Thyroid gland (tissue), 4 donors: ENCODE measurements around the gene LETM1. TPM values are rescaled to one million over a fixed set of nuclear protein-coding genes. Genes with fewer than 3 reads are reported as not detected.

ENCODE experiments used
- DNase-seq, 2 donors: peaks; one replicate each; pipeline ENCODE4 v3.0.0-alpha.2; 2019
- H3K27ac ChIP-seq, 3 donors: fragments of 200-600 bp; sonication (generic); 1 replicate in 2 of 3; 2 replicates in 1 of 3; pipeline ENCODE4 v1.5.1; 2016 to 2019; ENCODE audit warnings: mild to moderate bottlenecking in 1 of 3, moderate library complexity in 1 of 3
- H3K27me3 ChIP-seq: fragments of 200-600 bp; sonication (generic); one replicate; pipeline ENCODE4 v1.5.1; 2019
- H3K36me3 ChIP-seq, 2 donors: fragments of 200-600 bp; sonication (generic); one replicate each; pipeline ENCODE4 v1.5.1; 2016 to 2019
- H3K4me1 ChIP-seq, 2 donors: fragments of 200-600 bp; sonication (generic); one replicate each; pipeline ENCODE4 v1.5.1; 2017 to 2019
- H3K4me3 ChIP-seq, 3 donors: fragments of 200-600 bp; sonication (generic); replicated peaks in 1 of 3; 1 replicate in 2 of 3; 2 replicates in 1 of 3; pipeline ENCODE4 v1.5.1; 2016; ENCODE audit warnings: mild to moderate bottlenecking in 1 of 3
- H3K9me3 ChIP-seq: fragments of 200-600 bp; sonication (generic); one replicate; pipeline ENCODE4 v1.5.1; 2017
- POLR2A ChIP-seq, 2 donors: fragments of 450-650 bp; IDR thresholded peaks; one replicate each; pipeline ENCODE4 v1.6.1; 2017; ENCODE audit warnings: antibody characterized with exemption in 2 of 2, mild to moderate bottlenecking in 2 of 2, moderate library complexity in 1 of 2
- WGBS, 2 donors: methylation state at CpG; one replicate each; pipeline ENCODE4 v1.1.5; 2017; 5-methylcytosine and 5-hydroxymethylcytosine counted together
- intact Hi-C: fragments of 100-400 bp; cut with DNase I; formaldehyde crosslinking; loops from one replicate; pipeline ENCODE4 v1.15.1; 2023
- total RNA-seq, 4 donors: library from RNA; depleted of rRNA; stranded (reverse); fragments of >200 nt; gene quantifications; one replicate each; pipeline ENCODE4 v1.2.3, GENCODE V29; 2016
- TF ChIP-seq, protein P1 (sequence below), 6 experiments: fragments of 200-600 bp in 3 of 6; fragments of 450-650 bp in 3 of 6; sonication (generic) in 3 of 6; IDR thresholded peaks; one replicate each; pipeline ENCODE4 v1.5.1; 2016 to 2019; ENCODE audit warnings: antibody characterized with exemption in 6 of 6, mild to moderate bottlenecking in 2 of 6, inconsistent platforms in 1 of 6, moderate library complexity in 1 of 6

LETM1 gene
- total RNA-seq, 4 donors from 2014 or later = 30.1 to 58.4 (median 49.0) TPM

- H3K27me3 ChIP-seq = no peaks in the 10 kb centered on the region
- TF ChIP-seq, protein P1, sequence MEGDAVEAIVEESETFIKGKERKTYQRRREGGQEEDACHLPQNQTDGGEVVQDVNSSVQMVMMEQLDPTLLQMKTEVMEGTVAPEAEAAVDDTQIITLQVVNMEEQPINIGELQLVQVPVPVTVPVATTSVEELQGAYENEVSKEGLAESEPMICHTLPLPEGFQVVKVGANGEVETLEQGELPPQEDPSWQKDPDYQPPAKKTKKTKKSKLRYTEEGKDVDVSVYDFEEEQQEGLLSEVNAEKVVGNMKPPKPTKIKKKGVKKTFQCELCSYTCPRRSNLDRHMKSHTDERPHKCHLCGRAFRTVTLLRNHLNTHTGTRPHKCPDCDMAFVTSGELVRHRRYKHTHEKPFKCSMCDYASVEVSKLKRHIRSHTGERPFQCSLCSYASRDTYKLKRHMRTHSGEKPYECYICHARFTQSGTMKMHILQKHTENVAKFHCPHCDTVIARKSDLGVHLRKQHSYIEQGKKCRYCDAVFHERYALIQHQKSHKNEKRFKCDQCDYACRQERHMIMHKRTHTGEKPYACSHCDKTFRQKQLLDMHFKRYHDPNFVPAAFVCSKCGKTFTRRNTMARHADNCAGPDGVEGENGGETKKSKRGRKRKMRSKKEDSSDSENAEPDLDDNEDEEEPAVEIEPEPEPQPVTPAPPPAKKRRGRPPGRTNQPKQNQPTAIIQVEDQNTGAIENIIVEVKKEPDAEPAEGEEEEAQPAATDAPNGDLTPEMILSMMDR (IDR thresholded peaks at IDR 0.05) = no peak
- no peak for TF ChIP-seq POLR2A (IDR thresholded peaks at IDR 0.05)
- H3K9me3 ChIP-seq = no peaks in the 10 kb centered on the region
- H3K36me3 ChIP-seq = peaks cover 20% of the 10 kb centered on the region in 2 donors
- 97 to 98% methylated on average over 5 to 7 of the region's 8 CpGs for WGBS, 2 donors
- no peak for DNase-seq
- H3K4me3 ChIP-seq = no peak overlapping the region
- intact Hi-C loops = no loop called here
- H3K4me1 ChIP-seq = peaks cover 26 to 31% of the 10 kb centered on the region in 2 donors
- H3K27ac ChIP-seq = no peak overlapping the region
Measured at GRCh38 chr4:1831331-1831730, 24.6 kb downstream of the LETM1 start.

- Histone ChIP-seq H3K27me3 (no peaks in the 10 kb centered on the region), H3K27ac (no peak overlapping the region), H3K9me3 (no peaks in the 10 kb centered on the region), H3K4me1 (peaks cover 26% of the 10 kb centered on the region in 2 donors), H3K36me3 (peaks cover 20% of the 10 kb centered on the region in 2 donors), H3K4me3 (no peak overlapping the region)
- 91 to 93% methylated on average over 8 of the region's 8 CpGs for WGBS, 2 donors
- no peak for TF ChIP-seq POLR2A (IDR thresholded peaks at IDR 0.05)
- TF ChIP-seq, protein P1 (IDR thresholded peaks at IDR 0.05) = no peak
- no peak for DNase-seq
- intact Hi-C loops = no loop called here
Measured at GRCh38 chr4:1830642-1831228, 25.2 kb downstream of the LETM1 start.

DNA sequence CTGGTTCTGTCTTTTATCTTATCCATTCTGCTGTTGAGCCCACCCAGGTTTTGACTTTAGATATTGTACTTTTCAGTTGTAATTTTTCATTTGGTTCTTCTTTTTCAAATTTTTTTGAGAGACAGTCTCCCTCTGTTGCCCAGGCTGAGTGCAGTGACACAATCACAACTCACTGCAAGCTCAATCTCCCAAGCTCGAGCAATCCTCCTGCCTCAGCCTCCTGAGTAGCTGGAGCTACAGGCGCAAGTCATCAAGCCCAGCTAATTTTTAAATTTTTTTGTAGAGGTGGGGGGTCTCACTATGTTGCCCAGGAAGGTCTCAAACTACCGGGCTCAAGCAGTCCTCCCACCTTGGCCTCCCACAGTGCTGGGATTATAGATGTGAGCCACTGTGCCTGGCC lies 25.7 kb downstream of the LETM1 start:
- H3K27me3 ChIP-seq = no peaks in the 10 kb centered on the region
- intact Hi-C loops = no loop called here
- H3K27ac ChIP-seq = no peak overlapping the region
- H3K9me3 ChIP-seq = no peaks in the 10 kb centered on the region
- peaks cover 21% of the 10 kb centered on the region in 2 donors for H3K4me1 ChIP-seq
- H3K36me3 ChIP-seq = peaks cover 23% of the 10 kb centered on the region in 2 donors
- TF ChIP-seq, protein P1 (IDR thresholded peaks at IDR 0.05) = no peak
- no peak overlapping the region for H3K4me3 ChIP-seq
- no peak for DNase-seq
- 98 to 99% methylated on average over 3 of the region's 3 CpGs for WGBS, 2 donors

GRCh38 chr4:1826531-1827350 lies 29.2 kb downstream of the LETM1 start:
- 92% methylated on average over 30 of the region's 30 CpGs for WGBS, 2 donors
- Histone ChIP-seq H3K27ac (no peak overlapping the region), H3K9me3 (no peaks in the 10 kb centered on the region), H3K4me1 (peaks cover 0 to 6% of the 10 kb centered on the region in 2 donors), H3K36me3 (peaks cover 42 to 47% of the 10 kb centered on the region in 2 donors), H3K27me3 (no peaks in the 10 kb centered on the region), H3K4me3 (no peak overlapping the region)
- intact Hi-C loops = no loop called here
- DNase-seq = no peak
- no peak for TF ChIP-seq POLR2A (IDR thresholded peaks at IDR 0.05)
- TF ChIP-seq, protein P1 (IDR thresholded peaks at IDR 0.05) = no peak

DNA sequence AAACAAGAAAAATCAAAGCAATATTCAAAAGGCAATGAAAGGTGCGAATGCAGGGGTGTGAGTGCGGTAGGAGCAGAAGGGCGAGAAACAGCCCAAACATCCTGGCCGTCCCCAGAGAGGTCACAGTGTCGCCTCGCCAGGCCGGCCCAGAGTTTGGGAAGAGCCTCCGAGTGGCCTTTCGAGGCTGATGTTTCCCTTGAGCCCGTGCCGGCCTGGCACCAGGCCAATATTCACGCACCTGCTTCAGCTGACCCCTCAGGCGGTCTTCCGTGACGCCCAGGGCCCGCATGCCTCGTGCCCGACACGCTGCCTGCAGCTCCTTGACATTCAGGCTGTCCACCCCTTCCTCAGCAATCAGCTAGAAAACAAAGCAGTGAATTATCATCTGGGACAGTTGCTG lies 30.6 kb downstream of the LETM1 start:
- whole genome bisulfite sequencing, 2 donors = 74 to 77% methylated on average over 19 of the region's 19 CpGs
- TF ChIP-seq, protein P1 (IDR thresholded peaks at IDR 0.05) = no peak
- TF ChIP-seq POLR2A (IDR thresholded peaks at IDR 0.05) = no peak
- Histone ChIP-seq H3K4me1 (peaks cover 0 to 6% of the 10 kb centered on the region in 2 donors), H3K4me3 (no peak overlapping the region), H3K27me3 (no peaks in the 10 kb centered on the region), H3K36me3 (peaks cover 41 to 46% of the 10 kb centered on the region in 2 donors), H3K27ac (no peak overlapping the region), H3K9me3 (no peaks in the 10 kb centered on the region)
- no peak for DNase-seq
- intact Hi-C loops = no loop called here
